ENCODE results near the gene AP2A2. TPM values are rescaled to one million over a fixed set of nuclear protein-coding genes. Genes with fewer than 3 reads are reported as not detected.

AP2A2 gene
- total RNA-seq, 4 donors from 2014 or later, result 21.2 to 26.1 (median 25.7) TPM

DNA sequence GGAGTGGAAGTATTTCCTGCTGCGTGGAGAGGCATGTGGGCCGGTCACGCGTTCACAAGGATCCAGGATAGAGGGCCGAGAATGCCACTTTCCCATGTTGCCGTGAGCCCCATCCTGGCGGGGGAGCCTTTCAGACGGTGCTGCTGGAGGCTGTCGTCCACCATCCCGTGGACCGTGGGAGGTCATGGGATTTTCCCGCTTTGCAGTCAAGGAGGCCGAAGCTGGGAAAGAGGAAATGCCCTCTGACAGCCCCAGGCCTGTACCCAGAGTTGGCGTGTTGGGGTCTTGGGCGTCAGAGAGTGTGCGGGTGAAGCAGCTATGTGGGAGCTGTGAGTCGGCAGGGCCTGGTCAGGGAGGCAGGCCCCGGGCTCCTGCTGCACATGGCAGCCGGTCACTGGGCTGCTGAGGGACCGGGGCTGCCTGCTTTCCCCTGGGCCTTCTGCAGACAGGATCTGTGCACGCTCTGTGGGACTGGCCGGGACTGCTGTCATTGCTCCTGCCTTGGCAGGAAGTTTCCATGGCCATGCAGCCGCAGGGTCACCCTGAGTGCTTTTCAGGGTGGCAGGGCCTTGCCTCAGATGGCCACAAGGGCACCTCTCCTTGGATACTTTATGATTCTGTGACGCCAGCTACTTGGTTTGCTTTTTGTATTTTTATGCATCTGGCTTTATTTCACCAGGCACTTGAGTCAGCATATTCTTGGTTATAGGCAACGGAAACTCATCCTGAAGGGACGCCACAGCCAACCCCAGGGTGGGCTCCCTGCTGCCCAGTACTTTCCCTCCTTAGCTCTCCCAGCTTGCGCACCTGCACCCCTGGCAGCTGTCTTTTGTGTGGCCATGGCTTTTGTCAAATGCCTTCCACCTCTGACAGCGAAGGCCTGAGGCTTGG lies 52.4 kb downstream of the AP2A2 start:
- in situ Hi-C loops (cut with MboI; ENCODE audit: low sequenced_read_pairs in 4 of 4), result no loop called here
- intact Hi-C loops (cut with DNase I; ENCODE audit: low total_unique reads), result no loop called here
- DNase-seq (no peak), ATAC-seq (no peak)
- peaks cover 0 to 44% of the 10 kb centered on the region in 2 donors for H3K36me3 ChIP-seq
- no peak overlapping the region for H3K4me3 ChIP-seq
- peaks cover 0 to 13% of the 10 kb centered on the region in 2 donors for H3K4me1 ChIP-seq
- no peaks in the 10 kb centered on the region for H3K9me3 ChIP-seq
- peak overlapping the region in 1 of 4 donors; percentile 82 for H3K27ac ChIP-seq
- H3K27me3 ChIP-seq, result no peaks in the 10 kb centered on the region
- TF ChIP-seq CTCF (IDR thresholded peaks at IDR 0.05 in 4 of 5, conservative IDR thresholded peaks at IDR 0.05 in 1 of 5), result no peak
- TF ChIP-seq POLR2A (IDR thresholded peaks at IDR 0.05), result no peak

- Histone ChIP-seq H3K36me3 (peaks cover 0 to 38% of the 10 kb centered on the region in 2 donors), H3K27me3 (no peaks in the 10 kb centered on the region), H3K27ac (peak overlapping the region in 2 of 4 donors; percentile 66 to 82), H3K9me3 (no peaks in the 10 kb centered on the region), H3K4me3 (no peak overlapping the region), H3K4me1 (peaks cover 0 to 13% of the 10 kb centered on the region in 2 donors)
- DNase-seq, result no peak
- TF ChIP-seq CTCF (IDR thresholded peaks at IDR 0.05 in 4 of 5, conservative IDR thresholded peaks at IDR 0.05 in 1 of 5), result no peak
- TF ChIP-seq POLR2A (IDR thresholded peaks at IDR 0.05), result no peak
- ATAC-seq, result no peak
- in situ Hi-C loops (cut with MboI; ENCODE audit: low sequenced_read_pairs in 4 of 4) (no loop called here), intact Hi-C loops (cut with DNase I; ENCODE audit: low total_unique reads) (no loop called here)
Measured at GRCh38 chr11:978781-979180, 53.1 kb downstream of the AP2A2 start.

DNA sequence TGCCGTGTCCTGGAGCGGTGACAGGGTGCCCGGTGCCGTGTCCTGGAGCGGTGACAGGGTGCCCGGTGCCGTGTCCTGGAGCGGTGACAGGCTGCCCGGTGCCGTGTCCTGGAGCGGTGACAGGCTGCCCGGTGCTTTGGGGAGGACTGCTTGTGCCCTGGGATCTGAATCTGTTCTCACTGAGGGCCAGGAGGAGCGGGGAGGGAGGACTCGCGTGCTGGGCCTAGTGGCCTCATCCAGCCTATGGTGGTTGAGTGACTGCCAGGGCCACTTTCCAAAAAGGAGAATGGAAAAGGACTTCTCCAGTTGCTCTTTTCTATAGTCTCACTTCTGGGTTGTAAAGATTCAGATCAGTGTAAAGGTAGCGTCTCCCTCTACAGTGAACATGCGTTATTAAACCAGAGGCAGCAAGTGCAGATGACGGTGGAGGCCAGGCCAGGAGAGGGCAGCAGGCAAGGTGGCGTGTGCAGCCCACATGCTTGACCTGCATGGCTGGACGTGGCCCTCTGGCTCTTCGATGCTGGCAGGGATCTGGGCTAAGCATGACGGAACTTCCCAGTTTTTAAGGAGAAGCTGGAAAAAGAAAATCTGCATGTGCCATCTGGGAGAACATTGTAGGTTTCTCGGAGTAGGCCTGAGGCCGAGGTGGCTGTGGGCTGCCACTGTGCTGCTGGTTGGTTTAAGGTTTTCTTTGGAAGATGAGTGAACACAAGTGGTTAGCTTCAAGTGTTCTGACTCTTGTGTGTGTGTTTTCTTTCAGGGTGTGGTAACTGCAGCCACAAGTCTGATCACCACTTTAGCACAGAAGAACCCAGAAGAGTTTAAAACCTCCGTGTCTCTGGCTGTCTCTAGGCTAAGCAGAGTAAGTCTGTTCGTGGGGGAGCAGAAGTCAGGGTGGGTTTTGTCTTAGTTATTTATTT lies 55.0 kb downstream of the AP2A2 start:
- TF ChIP-seq POLR2A (IDR thresholded peaks at IDR 0.05), result no peak
- TF ChIP-seq CTCF (IDR thresholded peaks at IDR 0.05 in 4 of 5, conservative IDR thresholded peaks at IDR 0.05 in 1 of 5), result peak in 3 of 5 experiments; percentile 14 to 32 (median 24)
- in situ Hi-C loops (cut with MboI; ENCODE audit: low sequenced_read_pairs in 4 of 4), result no loop called here
- Histone ChIP-seq H3K36me3 (peaks cover 0 to 50% of the 10 kb centered on the region in 2 donors), H3K4me3 (no peak overlapping the region), H3K27me3 (no peaks in the 10 kb centered on the region), H3K9me3 (no peaks in the 10 kb centered on the region), H3K27ac (peak overlapping the region; percentile 64 to 78 (median 67)), H3K4me1 (peaks cover 0 to 13% of the 10 kb centered on the region in 2 donors)
- DNase-seq, result peak in 1 of 2 donors; percentile 58
- peak; percentile 64 to 78 for ATAC-seq
- intact Hi-C loops (cut with DNase I; ENCODE audit: low total_unique reads), result no loop called here

GRCh38 chr11:981764-982163 lies 56.1 kb downstream of the AP2A2 start:
- Histone ChIP-seq H3K4me1 (peaks cover 0 to 13% of the 10 kb centered on the region in 2 donors), H3K27ac (peak overlapping the region in 1 of 4 donors; percentile 78), H3K4me3 (no peak overlapping the region), H3K27me3 (no peaks in the 10 kb centered on the region), H3K36me3 (peaks cover 3 to 60% of the 10 kb centered on the region in 2 donors), H3K9me3 (no peaks in the 10 kb centered on the region)
- TF ChIP-seq POLR2A (IDR thresholded peaks at IDR 0.05), result no peak
- TF ChIP-seq CTCF (IDR thresholded peaks at IDR 0.05 in 4 of 5, conservative IDR thresholded peaks at IDR 0.05 in 1 of 5), result no peak
- in situ Hi-C loops (cut with MboI; ENCODE audit: low sequenced_read_pairs in 4 of 4) (no loop called here), intact Hi-C loops (cut with DNase I; ENCODE audit: low total_unique reads) (no loop called here)
- DNase-seq, result no peak
- no peak for ATAC-seq
